ENCODE measurements around the gene DHFR2. TPM values are rescaled to one million over a fixed set of nuclear protein-coding genes. Genes with fewer than 3 reads are reported as not detected.

Gene DHFR2
- total and polyA plus RNA-seq, 9 of the 15 experiments (the other 6 are each of a cell fraction or from before 2014, with no cell fraction given) = 0.64 to 1.7 (median 1.4) TPM

GRCh38 chr3:94008253-94008652, 54.5 kb downstream of the DHFR2 start:
- ATAC-seq = no peak
- Histone ChIP-seq H3K4me2 (ENCODE audit: insufficient read depth, low read length) (no peak overlapping the region), H3K4me1 (replicated peaks in 1 of 2; ENCODE audit: control insufficient read depth in 2 of 2, insufficient read depth in 2 of 2, low read length in 2 of 2) (no peaks in the 10 kb centered on the region), H3K9ac (ENCODE audit: insufficient read depth in 1 of 2, low read depth in 2 of 2, low read length in 2 of 2) (no peak overlapping the region), H3K36me3 (ENCODE audit: control insufficient read depth, insufficient read depth, low read length) (peaks cover 13% of the 10 kb centered on the region; the same call in 1 of the 3 replicates), H3K27ac (ENCODE audit: extremely low read depth, low read depth, low read length) (no peak overlapping the region), H4K20me1 (replicated peaks; ENCODE audit: control insufficient read depth, insufficient read depth, low read length) (no peaks in the 10 kb centered on the region), H3K4me3 (no peak overlapping the region), H3K9me3 (replicated peaks; ENCODE audit: control insufficient read depth, insufficient read depth, low read depth, low read length) (no peaks in the 10 kb centered on the region), H3K79me2 (ENCODE audit: control insufficient read depth, insufficient read depth, low read length) (0 out of 3 replicates have a peak, but pooled peaks cover 3% of the 10 kb centered on the region), H3K27me3 (ENCODE audit: control insufficient read depth in 2 of 2, insufficient read depth in 2 of 2, low read length in 2 of 2) (no peaks in the 10 kb centered on the region), H2AFZ (ENCODE audit: low read depth, low read length) (no peak overlapping the region), H3K9me1 (ENCODE audit: control insufficient read depth, insufficient read depth, low read length) (no peaks in the 10 kb centered on the region)
- FAIRE-seq = no peak
- CTCF ChIA-PET (ENCODE audit: low intra/inter-chr PET ratio) = no interaction called here
- intact Hi-C loops (cut with micrococcal nuclease) = no loop called here
- POLR2A ChIA-PET = no interaction called here
- WGBS (ENCODE audit: insufficient coverage, low coverage, missing lambda C conversion rate) = 83% methylated on average over 2 of the region's 2 CpGs
- TF ChIP-seq GABPB2 (CRISPR knock-in tag; conservative IDR thresholded peaks at IDR 0.05) (no peak), NR2C1 (IDR thresholded peaks at IDR 0.05) (no peak), NR2C1 (tag; IDR thresholded peaks at IDR 0.05) (no peak), ZNF655 (CRISPR knock-in tag; IDR thresholded peaks at IDR 0.05) (no peak), RFX1 (IDR thresholded peaks at IDR 0.05) (no peak), RBM34 (IDR thresholded peaks at IDR 0.05; ENCODE audit: borderline replicate concordance, insufficient read depth, low read length) (no peak), PTRF (tag; IDR thresholded peaks at IDR 0.05) (no peak), MECOM (CRISPR knock-in tag; IDR thresholded peaks at IDR 0.05) (no peak), CHD2 (IDR thresholded peaks at IDR 0.05; ENCODE audit: low read depth, low read length) (no peak), C11orf30 (IDR thresholded peaks at IDR 0.05; ENCODE audit: low read depth) (no peak), PHF20 (IDR thresholded peaks at IDR 0.05; ENCODE audit: partially characterized antibody) (no peak), TCF3 (CRISPR knock-in tag; IDR thresholded peaks at IDR 0.05) (no peak)
- TF ChIP-seq, protein P1, sequence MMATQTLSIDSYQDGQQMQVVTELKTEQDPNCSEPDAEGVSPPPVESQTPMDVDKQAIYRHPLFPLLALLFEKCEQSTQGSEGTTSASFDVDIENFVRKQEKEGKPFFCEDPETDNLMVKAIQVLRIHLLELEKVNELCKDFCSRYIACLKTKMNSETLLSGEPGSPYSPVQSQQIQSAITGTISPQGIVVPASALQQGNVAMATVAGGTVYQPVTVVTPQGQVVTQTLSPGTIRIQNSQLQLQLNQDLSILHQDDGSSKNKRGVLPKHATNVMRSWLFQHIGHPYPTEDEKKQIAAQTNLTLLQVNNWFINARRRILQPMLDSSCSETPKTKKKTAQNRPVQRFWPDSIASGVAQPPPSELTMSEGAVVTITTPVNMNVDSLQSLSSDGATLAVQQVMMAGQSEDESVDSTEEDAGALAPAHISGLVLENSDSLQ (IDR thresholded peaks at IDR 0.05) = no peak
- DNase-seq (ENCODE audit: extremely low read depth in 1 of 4, low spot score in 3 of 4) = no peak
- BruUV-seq (replicated peaks) = no TSS peak
- in situ Hi-C loops (cut with MboI) = no loop called here

Other genes starting within 250 kb of the DHFR2 start
- gene PROS1, start 89.0 kb downstream of the DHFR2 start, total RNA-seq (2014; rRNA removed) = 16.8 and 18.0 TPM in 2 replicates
- 31.1 and 35.9 TPM in 2 replicates for gene PROS1, start 89.0 kb downstream of the DHFR2 start, total RNA-seq (2014; rRNA removed; fragmentation: Illumina TruSeq; extraction: Trizol)
- gene PROS1, start 89.0 kb downstream of the DHFR2 start, total RNA-seq (2015; rRNA removed; fragmentation: Illumina TruSeq; extraction: Trizol) = 27.9 and 29.7 TPM in 2 replicates
- 22.6 and 22.7 TPM in 2 replicates for gene PROS1, start 89.0 kb downstream of the DHFR2 start, total RNA-seq (2021)
- gene PROS1, start 89.0 kb downstream of the DHFR2 start, polyA plus RNA-seq (2011; rRNA removed) = 30.8 and 50.5 TPM in 2 replicates
- 22.4 and 22.9 TPM in 2 replicates for gene PROS1, start 89.0 kb downstream of the DHFR2 start, polyA plus RNA-seq (2014; fragmentation: Illumina TruSeq; extraction: Trizol)
- gene PROS1, start 89.0 kb downstream of the DHFR2 start, polyA plus RNA-seq (2014; fragmentation: Nextera tagmentation; extraction: Ambion mirVana) = 1 to 10 TPM; 5.5 to 9.6 TPM
- 20.1 and 22.1 TPM in 2 replicates for gene PROS1, start 89.0 kb downstream of the DHFR2 start, polyA plus RNA-seq (2014; rRNA removed)
- gene ARL13B, start 82.8 kb downstream of the DHFR2 start, total RNA-seq (2014; rRNA removed) = 11.0 and 12.2 TPM in 2 replicates
- 14.3 and 17.3 TPM in 2 replicates for gene ARL13B, start 82.8 kb downstream of the DHFR2 start, total RNA-seq (2014; rRNA removed; fragmentation: Illumina TruSeq; extraction: Trizol)
- gene ARL13B, start 82.8 kb downstream of the DHFR2 start, total RNA-seq (2015; rRNA removed; fragmentation: Illumina TruSeq; extraction: Trizol) = 15.5 and 16.9 TPM in 2 replicates
- 16.1 and 16.4 TPM in 2 replicates for gene ARL13B, start 82.8 kb downstream of the DHFR2 start, total RNA-seq (2021)
- 6.8 and 9.6 TPM in 2 replicates for gene ARL13B, start 82.8 kb downstream of the DHFR2 start, polyA plus RNA-seq (2011; rRNA removed)
- 12.0 and 14.1 TPM in 2 replicates for gene ARL13B, start 82.8 kb downstream of the DHFR2 start, polyA plus RNA-seq (2014; fragmentation: Illumina TruSeq; extraction: Trizol)
- gene ARL13B, start 82.8 kb downstream of the DHFR2 start, polyA plus RNA-seq (2014; fragmentation: Nextera tagmentation; extraction: Ambion mirVana) = 1 to 10 TPM; 4.1 to 5.5 TPM
- gene ARL13B, start 82.8 kb downstream of the DHFR2 start, polyA plus RNA-seq (2014; rRNA removed) = 11.1 and 11.3 TPM in 2 replicates
- gene STX19, start 34.3 kb downstream of the DHFR2 start, total RNA-seq (2014; rRNA removed) = not detected in 2 replicates
- not detected in 2 replicates for gene STX19, start 34.3 kb downstream of the DHFR2 start, total RNA-seq (2014; rRNA removed; fragmentation: Illumina TruSeq; extraction: Trizol)
- gene STX19, start 34.3 kb downstream of the DHFR2 start, total RNA-seq (2015; rRNA removed; fragmentation: Illumina TruSeq; extraction: Trizol) = not detected in 2 replicates
- gene STX19, start 34.3 kb downstream of the DHFR2 start, total RNA-seq (2021) = not detected in 2 replicates
- not detected in 2 replicates for gene STX19, start 34.3 kb downstream of the DHFR2 start, polyA plus RNA-seq (2011; rRNA removed)
- not detected in 2 replicates for gene STX19, start 34.3 kb downstream of the DHFR2 start, polyA plus RNA-seq (2014; fragmentation: Illumina TruSeq; extraction: Trizol)
- gene STX19, start 34.3 kb downstream of the DHFR2 start, polyA plus RNA-seq (2014; fragmentation: Nextera tagmentation; extraction: Ambion mirVana) = under 1 TPM in 1 of 2 experiments, not detected in 1; 0.04 TPM
- gene STX19, start 34.3 kb downstream of the DHFR2 start, polyA plus RNA-seq (2014; rRNA removed) = not detected in 2 replicates
- gene NSUN3, start 145 bp upstream of the DHFR2 start, total RNA-seq (2014; rRNA removed) = 4.4 and 4.9 TPM in 2 replicates
- gene NSUN3, start 145 bp upstream of the DHFR2 start, total RNA-seq (2014; rRNA removed; fragmentation: Illumina TruSeq; extraction: Trizol) = 10.8 and 10.9 TPM in 2 replicates
- 9.2 and 12.3 TPM in 2 replicates for gene NSUN3, start 145 bp upstream of the DHFR2 start, total RNA-seq (2015; rRNA removed; fragmentation: Illumina TruSeq; extraction: Trizol)
- 5.4 and 6.3 TPM in 2 replicates for gene NSUN3, start 145 bp upstream of the DHFR2 start, total RNA-seq (2021)
- gene NSUN3, start 145 bp upstream of the DHFR2 start, polyA plus RNA-seq (2011; rRNA removed) = 7.3 and 7.6 TPM in 2 replicates
- 6.5 and 9.9 TPM in 2 replicates for gene NSUN3, start 145 bp upstream of the DHFR2 start, polyA plus RNA-seq (2014; fragmentation: Illumina TruSeq; extraction: Trizol)
- gene NSUN3, start 145 bp upstream of the DHFR2 start, polyA plus RNA-seq (2014; fragmentation: Nextera tagmentation; extraction: Ambion mirVana) = 1 to 10 TPM; 6.9 to 8.1 TPM
- gene NSUN3, start 145 bp upstream of the DHFR2 start, polyA plus RNA-seq (2014; rRNA removed) = 5.2 and 7.7 TPM in 2 replicates

Measured in K562 (cell line).